Measurements from ENCODE around the gene TNFRSF18.

TNFRSF18 gene

GRCh38 chr1:1240348-1240732 lies 33.9 kb upstream of the TNFRSF18 start:
- no peak overlapping the region for H3K4me3 ChIP-seq (ENCODE audit: low read depth, low read length)
- no peak for TF ChIP-seq CTCF (IDR thresholded peaks at IDR 0.05; ENCODE audit: low read depth, low read length, missing control alignments)

GRCh38 chr1:1239614-1240347 lies 33.4 kb upstream of the TNFRSF18 start:
- no peak for DNase-seq (ENCODE audit: low read depth)
- no peak for TF ChIP-seq CTCF (IDR thresholded peaks at IDR 0.05; ENCODE audit: low read depth, low read length, missing control alignments)

More at GRCh38 chr1:1240348-1240732, 33.9 kb upstream of the TNFRSF18 start:
- DNase-seq (ENCODE audit: low read depth), result no peak

GRCh38 chr1:1239227-1239613 lies 32.8 kb upstream of the TNFRSF18 start:
- DNase-seq (ENCODE audit: low read depth), result no peak
- TF ChIP-seq CTCF (IDR thresholded peaks at IDR 0.05; ENCODE audit: low read depth, low read length, missing control alignments), result no peak
- H3K4me3 ChIP-seq (ENCODE audit: low read depth, low read length), result no peak overlapping the region

More at GRCh38 chr1:1239614-1240347, 33.4 kb upstream of the TNFRSF18 start:
- H3K4me3 ChIP-seq (ENCODE audit: low read depth, low read length), result no peak overlapping the region

GRCh38 chr1:1238702-1239178 lies 32.3 kb upstream of the TNFRSF18 start:
- no peak for DNase-seq (ENCODE audit: low read depth)
- no peak overlapping the region for H3K4me3 ChIP-seq (ENCODE audit: low read depth, low read length)
- TF ChIP-seq CTCF (IDR thresholded peaks at IDR 0.05; ENCODE audit: low read depth, low read length, missing control alignments), result no peak

GRCh38 chr1:1237874-1238701 lies 31.7 kb upstream of the TNFRSF18 start:
- TF ChIP-seq CTCF (IDR thresholded peaks at IDR 0.05; ENCODE audit: low read depth, low read length, missing control alignments), result no peak
- no peak for DNase-seq (ENCODE audit: low read depth)
- H3K4me3 ChIP-seq (ENCODE audit: low read depth, low read length), result no peak overlapping the region

GRCh38 chr1:1236945-1237873 lies 30.8 kb upstream of the TNFRSF18 start:
- H3K4me3 ChIP-seq (ENCODE audit: low read depth, low read length), result no peak overlapping the region
- no peak for TF ChIP-seq CTCF (IDR thresholded peaks at IDR 0.05; ENCODE audit: low read depth, low read length, missing control alignments)
- no peak for DNase-seq (ENCODE audit: low read depth)

Measured in GM12864 (cell line).